ENCODE measurements around the gene WDR37. TPM values are rescaled to one million over a fixed set of nuclear protein-coding genes. Genes with fewer than 3 reads are reported as not detected.
A peak's percentile ranks its signal among the peaks of the same experiment; 100 is the strongest.

The WDR37 gene
- total and polyA plus RNA-seq, 9 donors = 8.7 to 12.5 (median 10.5) TPM

- 95% methylated on average over 3 of the region's 6 CpGs for WGBS (ENCODE audit: insufficient coverage)
- peaks cover 69% of the 10 kb centered on the region for H3K36me3 ChIP-seq (ENCODE audit: control insufficient read depth, insufficient read depth, low read length)
- no peak overlapping the region for H3K27ac ChIP-seq (ENCODE audit: low read length)
- peaks cover 3% of the 10 kb centered on the region for H3K4me1 ChIP-seq (ENCODE audit: control insufficient read depth, insufficient read depth, low read length)
- no peaks in the 10 kb centered on the region for H3K9me3 ChIP-seq (replicated peaks; ENCODE audit: control insufficient read depth, low read depth, low read length)
- H3K4me3 ChIP-seq (ENCODE audit: low read length) = no peak overlapping the region
- H3K27me3 ChIP-seq (ENCODE audit: control insufficient read depth, insufficient read depth, low read length) = no peaks in the 10 kb centered on the region
- no peak for DNase-seq
These were observed 63.3 kb downstream of the WDR37 start for GRCh38 chr10:1119501-1119900.

- Histone ChIP-seq H3K27me3 (ENCODE audit: control insufficient read depth, insufficient read depth, low read length) (no peaks in the 10 kb centered on the region), H3K9me3 (replicated peaks; ENCODE audit: control insufficient read depth, low read depth, low read length) (no peaks in the 10 kb centered on the region), H3K27ac (ENCODE audit: low read length) (no peak overlapping the region), H3K4me1 (ENCODE audit: control insufficient read depth, insufficient read depth, low read length) (peaks cover 3% of the 10 kb centered on the region), H3K4me3 (ENCODE audit: low read length) (no peak overlapping the region), H3K36me3 (ENCODE audit: control insufficient read depth, insufficient read depth, low read length) (peaks cover 74% of the 10 kb centered on the region)
- no peak for DNase-seq
- 67% methylated on average over 7 of the region's 12 CpGs for WGBS (ENCODE audit: insufficient coverage)
These were observed 64.1 kb downstream of the WDR37 start for GRCh38 chr10:1120306-1120705.

GRCh38 chr10:1120801-1121211 is 64.6 kb downstream of the WDR37 start:
- no peaks in the 10 kb centered on the region for H3K9me3 ChIP-seq (replicated peaks; ENCODE audit: control insufficient read depth, low read depth, low read length)
- H3K4me3 ChIP-seq (ENCODE audit: low read length) = no peak overlapping the region
- no peaks in the 10 kb centered on the region for H3K27me3 ChIP-seq (ENCODE audit: control insufficient read depth, insufficient read depth, low read length)
- H3K27ac ChIP-seq (ENCODE audit: low read length) = no peak overlapping the region
- H3K4me1 ChIP-seq (ENCODE audit: control insufficient read depth, insufficient read depth, low read length) = peaks cover 3% of the 10 kb centered on the region
- peaks cover 74% of the 10 kb centered on the region for H3K36me3 ChIP-seq (ENCODE audit: control insufficient read depth, insufficient read depth, low read length)
- WGBS (ENCODE audit: insufficient coverage) = 80% methylated on average over 17 of the region's 22 CpGs
- peak; percentile 11 for DNase-seq

- Histone ChIP-seq H3K9me3 (replicated peaks; ENCODE audit: control insufficient read depth, low read depth, low read length) (no peaks in the 10 kb centered on the region), H3K36me3 (ENCODE audit: control insufficient read depth, insufficient read depth, low read length) (peaks cover 70% of the 10 kb centered on the region), H3K27ac (ENCODE audit: low read length) (no peak overlapping the region), H3K27me3 (ENCODE audit: control insufficient read depth, insufficient read depth, low read length) (no peaks in the 10 kb centered on the region), H3K4me3 (ENCODE audit: low read length) (no peak overlapping the region), H3K4me1 (ENCODE audit: control insufficient read depth, insufficient read depth, low read length) (peaks cover 3% of the 10 kb centered on the region)
- DNase-seq = no peak
- WGBS (ENCODE audit: insufficient coverage) = 91% methylated on average over 16 of the region's 23 CpGs
These were observed 65.2 kb downstream of the WDR37 start for GRCh38 chr10:1121271-1121970.

- H3K27me3 ChIP-seq (ENCODE audit: control insufficient read depth, insufficient read depth, low read length) = no peaks in the 10 kb centered on the region
- H3K9me3 ChIP-seq (replicated peaks; ENCODE audit: control insufficient read depth, low read depth, low read length) = no peaks in the 10 kb centered on the region
- no peak overlapping the region for H3K4me3 ChIP-seq (ENCODE audit: low read length)
- DNase-seq = no peak
- H3K36me3 ChIP-seq (ENCODE audit: control insufficient read depth, insufficient read depth, low read length) = peaks cover 65% of the 10 kb centered on the region
- H3K27ac ChIP-seq (ENCODE audit: low read length) = no peak overlapping the region
- 89% methylated on average over 5 of the region's 6 CpGs for WGBS (ENCODE audit: insufficient coverage)
- H3K4me1 ChIP-seq (ENCODE audit: control insufficient read depth, insufficient read depth, low read length) = peaks cover 3% of the 10 kb centered on the region
These were observed 66.2 kb downstream of the WDR37 start for GRCh38 chr10:1122349-1122748.

GRCh38 chr10:1123198-1123597 is 67.0 kb downstream of the WDR37 start:
- no peak for DNase-seq
- Histone ChIP-seq H3K36me3 (ENCODE audit: control insufficient read depth, insufficient read depth, low read length) (peaks cover 61% of the 10 kb centered on the region), H3K9me3 (replicated peaks; ENCODE audit: control insufficient read depth, low read depth, low read length) (no peaks in the 10 kb centered on the region), H3K27ac (ENCODE audit: low read length) (no peak overlapping the region), H3K4me3 (ENCODE audit: low read length) (no peak overlapping the region), H3K4me1 (ENCODE audit: control insufficient read depth, insufficient read depth, low read length) (peaks cover 3% of the 10 kb centered on the region), H3K27me3 (ENCODE audit: control insufficient read depth, insufficient read depth, low read length) (no peaks in the 10 kb centered on the region)
- 89% methylated on average over 4 of the region's 5 CpGs for WGBS (ENCODE audit: insufficient coverage)

GRCh38 chr10:1123972-1124371 is 67.8 kb downstream of the WDR37 start:
- H3K36me3 ChIP-seq (ENCODE audit: control insufficient read depth, insufficient read depth, low read length) = peaks cover 59% of the 10 kb centered on the region
- 91% methylated on average over 6 of the region's 12 CpGs for WGBS (ENCODE audit: insufficient coverage)
- H3K27ac ChIP-seq (ENCODE audit: low read length) = no peak overlapping the region
- no peak for DNase-seq
- no peaks in the 10 kb centered on the region for H3K27me3 ChIP-seq (ENCODE audit: control insufficient read depth, insufficient read depth, low read length)
- no peaks in the 10 kb centered on the region for H3K9me3 ChIP-seq (replicated peaks; ENCODE audit: control insufficient read depth, low read depth, low read length)
- H3K4me1 ChIP-seq (ENCODE audit: control insufficient read depth, insufficient read depth, low read length) = peaks cover 3% of the 10 kb centered on the region
- H3K4me3 ChIP-seq (ENCODE audit: low read length) = no peak overlapping the region

- WGBS (ENCODE audit: insufficient coverage) = no CpG with 5 or more reads among the region's 11 CpGs
These were observed 68.6 kb downstream of the WDR37 start for GRCh38 chr10:1124796-1125195.

GRCh38 chr10:1126461-1126860 is 70.3 kb downstream of the WDR37 start:
- Histone ChIP-seq H3K27ac (ENCODE audit: low read length) (no peak overlapping the region), H3K4me1 (ENCODE audit: control insufficient read depth, insufficient read depth, low read length) (no peaks in the 10 kb centered on the region), H3K4me3 (ENCODE audit: low read length) (no peak overlapping the region), H3K9me3 (replicated peaks; ENCODE audit: control insufficient read depth, low read depth, low read length) (no peaks in the 10 kb centered on the region), H3K27me3 (ENCODE audit: control insufficient read depth, insufficient read depth, low read length) (no peaks in the 10 kb centered on the region), H3K36me3 (ENCODE audit: control insufficient read depth, insufficient read depth, low read length) (peaks cover 61% of the 10 kb centered on the region)
- WGBS (ENCODE audit: insufficient coverage) = 84% methylated on average over 11 of the region's 13 CpGs
- DNase-seq = no peak

More at GRCh38 chr10:1124796-1125195, 68.6 kb downstream of the WDR37 start:
- H3K4me3 ChIP-seq (ENCODE audit: low read length) = no peak overlapping the region
- H3K4me1 ChIP-seq (ENCODE audit: control insufficient read depth, insufficient read depth, low read length) = peaks cover 3% of the 10 kb centered on the region
- H3K9me3 ChIP-seq (replicated peaks; ENCODE audit: control insufficient read depth, low read depth, low read length) = no peaks in the 10 kb centered on the region
- DNase-seq = no peak
- H3K27ac ChIP-seq (ENCODE audit: low read length) = no peak overlapping the region
- H3K27me3 ChIP-seq (ENCODE audit: control insufficient read depth, insufficient read depth, low read length) = no peaks in the 10 kb centered on the region
- H3K36me3 ChIP-seq (ENCODE audit: control insufficient read depth, insufficient read depth, low read length) = peaks cover 60% of the 10 kb centered on the region

GRCh38 chr10:1127629-1128028 is 71.4 kb downstream of the WDR37 start:
- no peaks in the 10 kb centered on the region for H3K4me1 ChIP-seq (ENCODE audit: control insufficient read depth, insufficient read depth, low read length)
- DNase-seq = no peak
- no peaks in the 10 kb centered on the region for H3K27me3 ChIP-seq (ENCODE audit: control insufficient read depth, insufficient read depth, low read length)
- H3K9me3 ChIP-seq (replicated peaks; ENCODE audit: control insufficient read depth, low read depth, low read length) = no peaks in the 10 kb centered on the region
- no peak overlapping the region for H3K4me3 ChIP-seq (ENCODE audit: low read length)
- no peak overlapping the region for H3K27ac ChIP-seq (ENCODE audit: low read length)
- peaks cover 54% of the 10 kb centered on the region for H3K36me3 ChIP-seq (ENCODE audit: control insufficient read depth, insufficient read depth, low read length)
- 90% methylated on average over 15 of the region's 15 CpGs for WGBS (ENCODE audit: insufficient coverage)

- Histone ChIP-seq H3K4me3 (ENCODE audit: low read length) (no peak overlapping the region), H3K4me1 (ENCODE audit: control insufficient read depth, insufficient read depth, low read length) (no peaks in the 10 kb centered on the region), H3K9me3 (replicated peaks; ENCODE audit: control insufficient read depth, low read depth, low read length) (no peaks in the 10 kb centered on the region), H3K27me3 (ENCODE audit: control insufficient read depth, insufficient read depth, low read length) (no peaks in the 10 kb centered on the region), H3K27ac (ENCODE audit: low read length) (no peak overlapping the region), H3K36me3 (ENCODE audit: control insufficient read depth, insufficient read depth, low read length) (peaks cover 54% of the 10 kb centered on the region)
- DNase-seq = no peak
- WGBS (ENCODE audit: insufficient coverage) = no CpG with 5 or more reads among the region's 2 CpGs
These were observed 71.9 kb downstream of the WDR37 start for GRCh38 chr10:1128115-1128514.

All from muscle of leg (tissue), 11 donors.